Breast epithelium (tissue), 4 donors: ENCODE results near the gene BORCS6. TPM values are rescaled to one million over a fixed set of nuclear protein-coding genes. Genes with fewer than 3 reads are reported as not detected.

Source experiments
- DNase-seq, 2 donors: peaks; one replicate each; pipeline ENCODE4 v3.0.0-alpha.2; 2019; ENCODE audit warnings: low spot score in 2 of 2
- H3K27ac ChIP-seq, 2 donors: fragments of 200-600 bp; sonication (generic) in 1 of 2; one replicate each; pipeline ENCODE4 v1.5.1; 2016 to 2019; ENCODE audit warnings: mild to moderate bottlenecking in 1 of 2
- H3K27me3 ChIP-seq, 2 donors: fragments of 200-600 bp; sonication (generic) in 1 of 2; one replicate each; pipeline versions ENCODE4 v1.5.1 to v1.6.0; 2017 to 2019; ENCODE audit warnings: control low read depth in 1 of 2, mild to moderate bottlenecking in 1 of 2
- H3K36me3 ChIP-seq: fragments of 200-600 bp; one replicate; pipeline ENCODE4 v1.5.1; 2019
- H3K4me1 ChIP-seq, 2 donors: fragments of 200-600 bp; sonication (generic); one replicate each; pipeline ENCODE4 v1.5.1; 2016 to 2019; ENCODE audit warnings: control low read depth in 1 of 2
- H3K4me3 ChIP-seq, 3 donors: fragments of 200-600 bp; sonication (generic); 1 replicate in 2 of 3; 2 replicates in 1 of 3; pipeline ENCODE4 v1.5.1; 2016 to 2019; ENCODE audit warnings: mild to moderate bottlenecking in 3 of 3, moderate library complexity in 2 of 3
- H3K9me3 ChIP-seq, 2 donors: fragments of 200-600 bp; sonication (generic) in 1 of 2; one replicate each; pipeline ENCODE4 v1.5.1; 2016 to 2019; ENCODE audit warnings: control low read depth in 1 of 2
- CTCF ChIP-seq, 3 donors: fragments of 450-650 bp; IDR thresholded peaks; one replicate each; pipeline ENCODE4 v1.5.1; 2016 to 2017; ENCODE audit warnings: antibody characterized with exemption in 3 of 3, mild to moderate bottlenecking in 3 of 3, moderate library complexity in 3 of 3
- POLR2A ChIP-seq: fragments of 450-650 bp; IDR thresholded peaks from one replicate; pipeline ENCODE4 v1.6.1; 2016; ENCODE audit warnings: antibody characterized with exemption, mild to moderate bottlenecking, moderate library complexity
- POLR2AphosphoS5 ChIP-seq, 3 donors: sonication (generic); formaldehyde crosslinking; IDR thresholded peaks; one replicate each; pipeline ENCODE4 v1.6.1; 2017; ENCODE audit warnings: antibody characterized with exemption in 3 of 3
- intact Hi-C: fragments of 100-400 bp; cut with DNase I; formaldehyde crosslinking; loops from one replicate; pipeline ENCODE4 v1.15.1; 2023; ENCODE audit warnings: low total_unique reads
- total RNA-seq, 3 donors: library from RNA; depleted of rRNA; stranded (reverse); fragments of >200 nt; gene quantifications; one replicate each; pipeline ENCODE4 v1.1.0, GENCODE V29; 2016

BORCS6 gene
- total RNA-seq, 3 donors from 2014 or later = 8.5 to 11.5 (median 10.8) TPM

GRCh38 chr17:8187517-8188262 is 2.3 kb downstream of the BORCS6 start:
- Histone ChIP-seq H3K36me3 (no peaks in the 10 kb centered on the region), H3K4me3 (peak overlapping the region; percentile 69 to 93 (median 91)), H3K4me1 (peaks cover 0 to 10% of the 10 kb centered on the region in 2 donors), H3K9me3 (no peaks in the 10 kb centered on the region), H3K27me3 (no peaks in the 10 kb centered on the region), H3K27ac (peak overlapping the region; percentile 94 to 96)
- TF ChIP-seq POLR2AphosphoS5 (IDR thresholded peaks at IDR 0.05) = peak; percentile 86 to 97 (median 97)
- peak; percentile 6 for TF ChIP-seq POLR2A
- no peak for TF ChIP-seq CTCF (IDR thresholded peaks at IDR 0.05)
- DNase-seq = peak; percentile 90 to 92
- intact Hi-C loops = loop anchor here (5.0 kb wide), 1 partner anchor 35 kb away; no protein-coding TSS in a partner anchor

- peak overlapping the region; percentile 94 to 96 for H3K27ac ChIP-seq
- no peaks in the 10 kb centered on the region for H3K27me3 ChIP-seq
- no peaks in the 10 kb centered on the region for H3K36me3 ChIP-seq
- no peaks in the 10 kb centered on the region for H3K9me3 ChIP-seq
- H3K4me1 ChIP-seq = peaks cover 0 to 10% of the 10 kb centered on the region in 2 donors
- intact Hi-C loops = loop anchor here (5.0 kb wide), 1 partner anchor 35 kb away; no protein-coding TSS in a partner anchor
- peak; percentile 95 to 96 for DNase-seq
- TF ChIP-seq CTCF (IDR thresholded peaks at IDR 0.05) = no peak
- TF ChIP-seq POLR2AphosphoS5 (IDR thresholded peaks at IDR 0.05) = peak; percentile 10 to 66 (median 57)
- peak; percentile 18 for TF ChIP-seq POLR2A
- peak overlapping the region; percentile 69 to 93 (median 91) for H3K4me3 ChIP-seq
These were observed 3.0 kb downstream of the BORCS6 start for GRCh38 chr17:8186787-8187516.

- peak overlapping the region; percentile 69 to 93 (median 91) for H3K4me3 ChIP-seq
- DNase-seq = no peak
- no peaks in the 10 kb centered on the region for H3K9me3 ChIP-seq
- peak overlapping the region; percentile 94 to 96 for H3K27ac ChIP-seq
- intact Hi-C loops = loop anchor here (5.0 kb wide), 1 partner anchor 36 kb away; no protein-coding TSS in a partner anchor
- no peak for TF ChIP-seq POLR2AphosphoS5 (IDR thresholded peaks at IDR 0.05)
- TF ChIP-seq CTCF (IDR thresholded peaks at IDR 0.05) = peak in 1 of 3 donors; percentile 40
- H3K36me3 ChIP-seq = no peaks in the 10 kb centered on the region
- peaks cover 0 to 10% of the 10 kb centered on the region in 2 donors for H3K4me1 ChIP-seq
- H3K27me3 ChIP-seq = no peaks in the 10 kb centered on the region
These were observed 3.6 kb downstream of the BORCS6 start for GRCh38 chr17:8186446-8186786.

- intact Hi-C loops = loop anchor here (5.0 kb wide), 1 partner anchor 36 kb away; no protein-coding TSS in a partner anchor
These were observed 4.2 kb downstream of the BORCS6 start for GRCh38 chr17:8185582-8186445.

More at GRCh38 chr17:8185582-8186445, 4.2 kb downstream of the BORCS6 start:
- Histone ChIP-seq H3K9me3 (no peaks in the 10 kb centered on the region), H3K27me3 (no peaks in the 10 kb centered on the region), H3K4me3 (peak overlapping the region; percentile 69 to 93 (median 91)), H3K27ac (peak overlapping the region; percentile 94 to 96), H3K4me1 (peaks cover 0 to 10% of the 10 kb centered on the region in 2 donors), H3K36me3 (no peaks in the 10 kb centered on the region)
- TF ChIP-seq POLR2AphosphoS5 (IDR thresholded peaks at IDR 0.05) (peak; percentile 76 to 95 (median 92)), POLR2A (no peak)
- peak; percentile 91 to 98 for DNase-seq
